GM23248 (cell line): ENCODE measurements around the gene PIH1D2.

Experiments used
- EZH2 ChIP-seq: fragments of 200-600 bp; sonication (generic); IDR thresholded peaks from 2 replicates; pipeline ENCODE4 v1.6.1; 2018; ENCODE audit warnings: antibody characterized with exemption, mild to moderate bottlenecking; ENCODE audit not compliant: insufficient read depth, poor library complexity, severe bottlenecking
- EZH2phosphoT487 ChIP-seq: fragments of 200-600 bp; sonication (generic); IDR thresholded peaks from 2 replicates; pipeline ENCODE4 v1.6.1; 2018; ENCODE audit warnings: antibody characterized with exemption, moderate library complexity, mild to moderate bottlenecking, low read depth; ENCODE audit not compliant: insufficient read depth

- TF ChIP-seq EZH2phosphoT487: no peak
- no peak for TF ChIP-seq EZH2
Observed at GRCh38 chr11:112037527-112037926, 36.3 kb downstream of the PIH1D2 start.
